ENCODE data around the gene DTNA.

GRCh38 chr18:34709750-34710441 lies at the start of gene DTNA:
- no peak for TF ChIP-seq CTCF (IDR thresholded peaks at IDR 0.05; ENCODE audit: borderline replicate concordance, extremely low read depth, low read length, poor library complexity, severe bottlenecking)
- TF ChIP-seq EZH2 (IDR thresholded peaks at IDR 0.05; ENCODE audit: borderline replicate concordance, low read depth, low read length, severe bottlenecking): no peak

All from DND-41 (cell line).